HepG2 (cell line): ENCODE measurements around the gene ZNF865. TPM values are rescaled to one million over a fixed set of nuclear protein-coding genes. Genes with fewer than 3 reads are reported as not detected.

ENCODE experiments used
- AKAP8 ChIP-seq: sonication (generic); formaldehyde crosslinking; IDR thresholded peaks from 2 replicates; pipeline ENCODE4 v1.5.1; 2020; ENCODE audit warnings: mild to moderate bottlenecking, missing genetic modification reagents
- CEBPB ChIP-seq: IDR thresholded peaks from 2 replicates; pipeline ENCODE4 v1.6.1; 2011; ENCODE audit warnings: low read depth, low read length, improper control_type of control experiment, borderline replicate concordance
- DNMT1 ChIP-seq: sonication (generic); formaldehyde crosslinking; IDR thresholded peaks from 2 replicates; pipeline ENCODE4 v1.5.1; 2020; ENCODE audit warnings: mild to moderate bottlenecking, missing genetic modification reagents
- GZF1 ChIP-seq: sonication (generic); formaldehyde crosslinking; IDR thresholded peaks from 2 replicates; pipeline ENCODE4 v1.5.1; 2020; ENCODE audit warnings: mild to moderate bottlenecking, missing genetic modification reagents
- HNRNPLL ChIP-seq: fragments of 200-400 bp; formaldehyde crosslinking; IDR thresholded peaks from 2 replicates; pipeline ENCODE4 v1.6.1; 2017; ENCODE audit warnings: mild to moderate bottlenecking, low read depth, low read length; ENCODE audit not compliant: poor library complexity, severe bottlenecking
- KDM6A ChIP-seq: IDR thresholded peaks from 2 replicates; pipeline ENCODE4 v1.6.1; 2016; ENCODE audit warnings: low read depth
- MAZ ChIP-seq, 2 experiments: sonication (generic) in 1 of 2; formaldehyde crosslinking in 1 of 2; IDR thresholded peaks; 2 replicates each; pipeline versions ENCODE4 v1.5.0 to v1.6.1; 2012 to 2020; ENCODE audit warnings: low read depth in 2 of 2, mild to moderate bottlenecking in 2 of 2, borderline replicate concordance in 1 of 2, improper control_type of control experiment in 1 of 2, low read length in 1 of 2, missing genetic modification reagents in 1 of 2, moderate library complexity in 1 of 2
- PATZ1 ChIP-seq: sonication (generic); formaldehyde crosslinking; IDR thresholded peaks from 2 replicates; pipeline ENCODE4 v1.4.0; 2020; ENCODE audit warnings: missing genetic modification reagents
- POLR2G ChIP-seq: fragments of 200-400 bp; formaldehyde crosslinking; IDR thresholded peaks from 2 replicates; pipeline ENCODE4 v1.6.1; 2018; ENCODE audit warnings: mild to moderate bottlenecking, low read depth, low read length, moderate library complexity
- RBM22 ChIP-seq: fragments of 200-400 bp; formaldehyde crosslinking; optimal IDR thresholded peaks from 2 replicates; pipeline ENCODE3; 2017; ENCODE audit warnings: mild to moderate bottlenecking, low read length, moderate library complexity
- SKIL ChIP-seq: sonication (generic); formaldehyde crosslinking; IDR thresholded peaks from 2 replicates; pipeline ENCODE4 v1.8.0; 2022; ENCODE audit warnings: missing genetic modification reagents, mild to moderate bottlenecking, moderate library complexity, borderline replicate concordance
- SPEN ChIP-seq: sonication (generic); formaldehyde crosslinking; IDR thresholded peaks from 2 replicates; pipeline ENCODE4 v1.5.1; 2020; ENCODE audit warnings: low read depth, mild to moderate bottlenecking, missing genetic modification reagents
- SRY ChIP-seq: sonication (generic); formaldehyde crosslinking; IDR thresholded peaks from 2 replicates; pipeline ENCODE4 v1.8.0; 2022; ENCODE audit warnings: mild to moderate bottlenecking, missing genetic modification reagents
- ZHX2 ChIP-seq, 2 experiments: sonication (generic) in 1 of 2; formaldehyde crosslinking in 1 of 2; IDR thresholded peaks; 2 replicates each; pipeline versions ENCODE4 v1.6.1 to v1.9.0; 2014 to 2022; ENCODE audit warnings: antibody characterized with exemption in 1 of 2, borderline replicate concordance in 1 of 2, inconsistent platforms in 1 of 2, low read depth in 1 of 2, missing genetic modification reagents in 1 of 2
- ZNF180 ChIP-seq: sonication (generic); formaldehyde crosslinking; IDR thresholded peaks from 2 replicates; pipeline ENCODE4 v1.4.0; 2020; ENCODE audit warnings: low read depth, missing genetic modification reagents, borderline replicate concordance
- ZNF788 ChIP-seq: sonication (generic); formaldehyde crosslinking; IDR thresholded peaks from 2 replicates; pipeline ENCODE4 v1.5.0; 2020; ENCODE audit warnings: mild to moderate bottlenecking, missing genetic modification reagents, borderline replicate concordance
- polyA plus RNA-seq, 8 experiments: library from polyadenylated mRNA; depleted of rRNA in 3 of 8; stranded (reverse) in 7 of 8; unstranded in 1 of 8; fragments of >200 nt; fragmentation: Illumina TruSeq in 4 of 8; extraction: Trizol in 4 of 8; gene quantifications; 2 replicates each; pipeline versions ENCODE4 v1.2.1 to v1.2.3, GENCODE V29; 2011 to 2016; ENCODE audit warnings: low read depth in 4 of 8, missing spikeins in 1 of 8, mixed read lengths in 1 of 8; ENCODE audit not compliant: insufficient read depth in 1 of 8
- total RNA-seq, 5 experiments: library from RNA; depleted of rRNA; stranded (reverse); fragments of >200 nt; fragmentation: Illumina TruSeq; extraction: Trizol; gene quantifications; 2 replicates each; pipeline ENCODE4 v1.2.3, GENCODE V29; 2016; ENCODE audit warnings: low read depth in 1 of 5

The ZNF865 gene
- total and polyA plus RNA-seq, 2 of the 13 experiments (the other 11 are each of a cell fraction or from before 2014, with no cell fraction given) = 0.93 to 1.0 TPM

GRCh38 chr19:55640577-55641425 is 35.4 kb downstream of the ZNF865 start, which contains the start of gene ZNF580 (continued):
- TF ChIP-seq ZHX2 (IDR thresholded peaks at IDR 0.05; ENCODE audit: low read depth) (no peak), ZHX2 (CRISPR knock-in tag; IDR thresholded peaks at IDR 0.05; ENCODE audit: borderline replicate concordance) (0 out of 2 replicates have a peak, but pooled peaks have one; percentile 22), AKAP8 (CRISPR knock-in tag) (peak; percentile 99), ZNF180 (peak; percentile 48; the same call in 1 of the 2 replicates), SRY (CRISPR knock-in tag) (0 out of 2 replicates have a peak, but pooled peaks have one; percentile 51), MAZ (IDR thresholded peaks at IDR 0.05; ENCODE audit: borderline replicate concordance, low read depth, low read length) (peak; percentile 80; the same call in 1 of the 2 replicates), MAZ (CRISPR knock-in tag; IDR thresholded peaks at IDR 0.05; ENCODE audit: low read depth) (peak; percentile 84; the same call in 1 of the 2 replicates), CEBPB (no peak), KDM6A (CRISPR knock-in tag) (no peak), ZNF788 (peak; percentile 49; the same call in 1 of the 2 replicates), SKIL (CRISPR knock-in tag) (0 out of 2 replicates have a peak, but pooled peaks have one; percentile 50), GZF1 (0 out of 2 replicates have a peak, but pooled peaks have one; percentile 20), DNMT1 (0 out of 2 replicates have a peak, but pooled peaks have one; percentile 77), RBM22 (peak; percentile 14), SPEN (CRISPR knock-in tag) (peak; percentile 86), POLR2G (peak; percentile 54; the same call in 1 of the 2 replicates), PATZ1 (CRISPR knock-in tag) (peak; percentile 87), HNRNPLL (peak; percentile 59)
